HUES48 (cell line): ENCODE measurements around the gene NCL.

ENCODE experiments used
- H3K27ac ChIP-seq: one replicate; pipeline ENCODE4 v1.7.0; 2013; ENCODE audit warnings: low read depth, low read length, inconsistent platforms
- H3K27me3 ChIP-seq: 2 replicates; pipeline ENCODE4 v1.6.1; 2013; ENCODE audit warnings: mild to moderate bottlenecking, low read length; ENCODE audit not compliant: control insufficient read depth, insufficient read depth
- H3K36me3 ChIP-seq: 2 replicates; pipeline ENCODE4 v1.6.1; 2013; ENCODE audit warnings: low read length; ENCODE audit not compliant: control insufficient read depth, insufficient read depth
- H3K4me1 ChIP-seq: 2 replicates; pipeline ENCODE4 v1.6.1; 2013; ENCODE audit warnings: mild to moderate bottlenecking, low read length; ENCODE audit not compliant: control insufficient read depth, insufficient read depth
- H3K4me3 ChIP-seq: 2 replicates; pipeline ENCODE4 v1.5.1; 2013; ENCODE audit warnings: mild to moderate bottlenecking, low read depth, low read length
- H3K9ac ChIP-seq: 2 replicates; pipeline ENCODE4 v1.6.1; 2013; ENCODE audit warnings: mild to moderate bottlenecking, low read depth, low read length, moderate library complexity
- H3K9me3 ChIP-seq: 2 replicates; pipeline ENCODE4 v1.6.1; 2013; ENCODE audit warnings: low read length; ENCODE audit not compliant: control insufficient read depth, insufficient read depth

NCL gene

GRCh38 chr2:231486851-231487596, 22.7 kb upstream of the NCL start:
- no peaks in the 10 kb centered on the region for H3K27me3 ChIP-seq
- no peak overlapping the region for H3K4me3 ChIP-seq
- no peak overlapping the region for H3K27ac ChIP-seq
- H3K9ac ChIP-seq, result no peak overlapping the region
- no peaks in the 10 kb centered on the region for H3K36me3 ChIP-seq
- H3K4me1 ChIP-seq, result no peaks in the 10 kb centered on the region
- 0 out of 2 replicates have a peak, but pooled peaks cover 6% of the 10 kb centered on the region for H3K9me3 ChIP-seq

DNA sequence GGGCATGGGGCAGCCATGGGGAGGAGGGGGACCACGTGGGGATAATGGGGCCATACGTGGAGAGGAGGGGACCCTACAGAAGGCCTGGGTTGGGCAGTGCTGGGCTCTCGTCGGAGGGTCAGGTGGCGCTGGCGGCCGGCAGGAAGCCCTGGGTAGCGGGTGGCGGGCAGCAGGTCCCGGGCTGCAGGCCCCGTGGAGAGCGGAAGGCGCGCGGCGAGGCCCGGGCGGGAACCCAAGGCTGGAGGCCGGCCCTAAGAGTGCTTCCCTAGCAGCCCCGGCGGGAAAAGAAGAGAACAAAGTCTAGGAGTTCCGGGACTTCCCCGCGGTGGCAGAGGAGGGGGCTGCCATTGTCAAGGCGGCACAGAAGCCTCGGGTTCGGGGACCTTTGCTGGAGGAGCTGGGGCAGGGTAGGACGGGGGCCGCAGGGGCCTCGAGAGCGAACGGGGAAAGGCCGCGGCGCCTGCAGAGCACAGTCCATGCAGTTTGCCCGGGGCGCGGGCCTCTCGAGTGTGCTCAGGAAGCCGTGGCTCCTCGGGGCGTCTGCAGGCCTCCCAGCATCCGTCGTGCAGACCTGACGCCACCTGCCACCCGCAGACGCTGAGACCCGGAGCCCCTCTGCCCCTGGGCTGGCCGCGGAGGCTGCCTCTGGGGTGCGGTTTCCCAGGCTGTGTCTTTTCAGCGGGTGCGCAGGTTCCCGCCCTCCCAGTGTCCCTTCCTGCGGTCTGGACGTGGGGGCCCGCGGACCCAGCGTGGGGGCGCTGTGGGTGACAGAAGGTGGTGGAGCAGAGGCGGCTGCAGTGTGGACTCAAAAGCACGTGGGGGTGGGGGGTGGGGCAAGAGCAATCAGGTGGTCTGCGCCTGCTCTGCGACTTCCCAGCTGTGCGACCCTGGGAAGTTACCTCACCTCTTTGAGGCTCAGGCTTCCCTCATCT, 19.4 kb upstream of the NCL start:
- H3K9me3 ChIP-seq, result no peaks in the 10 kb centered on the region
- no peaks in the 10 kb centered on the region for H3K4me1 ChIP-seq
- H3K27me3 ChIP-seq, result no peaks in the 10 kb centered on the region
- H3K4me3 ChIP-seq, result no peak overlapping the region
- no peak overlapping the region for H3K27ac ChIP-seq
- no peaks in the 10 kb centered on the region for H3K36me3 ChIP-seq
- no peak overlapping the region for H3K9ac ChIP-seq

DNA sequence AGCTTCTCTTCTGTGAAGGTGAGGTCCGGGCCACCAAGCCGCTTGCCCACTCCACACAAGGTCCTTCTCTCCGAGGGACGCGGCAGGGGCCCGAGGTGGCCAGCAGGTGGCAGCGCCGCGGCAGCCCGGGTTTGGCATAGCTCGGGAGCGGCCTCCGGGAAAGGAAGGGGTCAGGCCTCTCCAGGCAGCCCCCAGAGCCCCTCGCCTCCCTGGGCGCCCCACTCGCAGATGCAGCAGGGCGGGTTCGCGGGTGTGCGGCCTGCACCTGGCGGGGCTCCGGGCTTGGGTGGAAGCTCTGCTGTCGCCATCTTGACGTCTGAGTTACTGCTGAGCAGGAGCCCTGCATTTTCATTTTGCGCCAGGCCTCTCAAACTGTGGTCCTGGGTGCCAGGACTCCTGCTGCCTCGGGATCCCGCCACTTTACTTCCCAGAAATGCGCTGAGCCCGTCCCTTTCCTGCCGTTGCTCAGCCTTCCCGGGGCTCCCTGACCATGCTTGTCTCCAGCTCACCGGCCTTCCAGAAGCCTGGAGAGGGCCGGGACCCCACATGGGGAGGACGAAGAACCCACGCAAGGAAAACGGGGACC, 18.6 kb upstream of the NCL start:
- no peaks in the 10 kb centered on the region for H3K9me3 ChIP-seq
- no peak overlapping the region for H3K27ac ChIP-seq
- H3K27me3 ChIP-seq, result no peaks in the 10 kb centered on the region
- H3K9ac ChIP-seq, result no peak overlapping the region
- no peaks in the 10 kb centered on the region for H3K36me3 ChIP-seq
- no peaks in the 10 kb centered on the region for H3K4me1 ChIP-seq
- no peak overlapping the region for H3K4me3 ChIP-seq

DNA sequence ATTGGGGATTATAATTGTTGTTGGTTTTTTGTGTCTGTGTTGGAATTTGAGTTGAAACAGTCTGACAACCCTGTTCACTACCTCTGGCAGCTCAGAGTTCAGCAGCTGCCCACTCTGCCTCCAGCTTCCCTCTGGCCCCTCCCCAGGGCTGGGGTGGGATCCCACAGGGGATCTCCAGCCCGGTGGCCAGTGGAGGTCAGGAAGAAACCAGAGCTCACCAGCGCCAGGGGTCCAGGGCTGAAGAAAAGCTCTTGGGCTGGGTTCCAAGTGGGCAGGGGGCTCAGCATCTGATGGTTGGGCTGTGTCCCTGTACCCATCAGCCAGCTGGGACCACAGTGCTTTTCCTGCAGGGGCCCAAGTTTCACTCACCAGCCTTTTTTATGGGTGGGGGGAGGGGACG, 16.5 kb upstream of the NCL start:
- Histone ChIP-seq H3K9me3 (no peaks in the 10 kb centered on the region), H3K36me3 (no peaks in the 10 kb centered on the region), H3K4me1 (no peaks in the 10 kb centered on the region), H3K4me3 (no peak overlapping the region), H3K27me3 (no peaks in the 10 kb centered on the region), H3K27ac (no peak overlapping the region), H3K9ac (no peak overlapping the region)

DNA sequence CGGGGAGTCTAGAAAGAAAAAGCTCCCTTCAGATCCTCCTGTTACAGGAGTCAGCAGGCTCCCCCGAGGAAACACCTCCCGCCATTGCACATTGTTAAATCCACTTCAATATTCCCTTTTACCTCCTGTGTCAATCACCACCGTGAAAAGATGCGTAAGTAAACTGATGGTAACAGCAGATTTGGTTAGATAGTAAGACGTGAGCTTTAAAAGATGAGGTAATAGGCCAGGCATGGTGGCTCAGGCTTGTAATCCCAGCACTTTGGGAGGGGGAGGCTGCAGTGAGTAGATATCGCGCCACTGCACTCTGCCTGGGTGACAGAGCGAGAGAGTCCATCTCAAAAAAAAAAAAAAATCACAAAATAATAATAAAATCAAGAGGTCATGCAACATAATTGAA, 15.2 kb upstream of the NCL start:
- H3K27ac ChIP-seq, result no peak overlapping the region
- no peaks in the 10 kb centered on the region for H3K4me1 ChIP-seq
- H3K9ac ChIP-seq, result no peak overlapping the region
- no peaks in the 10 kb centered on the region for H3K36me3 ChIP-seq
- H3K27me3 ChIP-seq, result no peaks in the 10 kb centered on the region
- H3K9me3 ChIP-seq, result no peaks in the 10 kb centered on the region
- H3K4me3 ChIP-seq, result no peak overlapping the region

GRCh38 chr2:231476920-231477319, 12.6 kb upstream of the NCL start:
- no peaks in the 10 kb centered on the region for H3K9me3 ChIP-seq
- no peaks in the 10 kb centered on the region for H3K36me3 ChIP-seq
- H3K4me3 ChIP-seq, result no peak overlapping the region
- no peaks in the 10 kb centered on the region for H3K4me1 ChIP-seq
- H3K9ac ChIP-seq, result no peak overlapping the region
- no peak overlapping the region for H3K27ac ChIP-seq
- no peaks in the 10 kb centered on the region for H3K27me3 ChIP-seq

- H3K4me1 ChIP-seq, result no peaks in the 10 kb centered on the region
- H3K4me3 ChIP-seq, result no peak overlapping the region
- H3K9ac ChIP-seq, result no peak overlapping the region
- no peaks in the 10 kb centered on the region for H3K9me3 ChIP-seq
- no peak overlapping the region for H3K27ac ChIP-seq
- no peaks in the 10 kb centered on the region for H3K36me3 ChIP-seq
- no peaks in the 10 kb centered on the region for H3K27me3 ChIP-seq
Measured at GRCh38 chr2:231475965-231476364, 11.7 kb upstream of the NCL start.

GRCh38 chr2:231472816-231473215, 8.5 kb upstream of the NCL start:
- no peak overlapping the region for H3K4me3 ChIP-seq
- no peaks in the 10 kb centered on the region for H3K4me1 ChIP-seq
- H3K27ac ChIP-seq, result no peak overlapping the region
- no peaks in the 10 kb centered on the region for H3K9me3 ChIP-seq
- H3K9ac ChIP-seq, result no peak overlapping the region
- no peaks in the 10 kb centered on the region for H3K27me3 ChIP-seq
- H3K36me3 ChIP-seq, result no peaks in the 10 kb centered on the region

- H3K36me3 ChIP-seq, result no peaks in the 10 kb centered on the region
- no peak overlapping the region for H3K4me3 ChIP-seq
- no peaks in the 10 kb centered on the region for H3K27me3 ChIP-seq
- no peaks in the 10 kb centered on the region for H3K9me3 ChIP-seq
- no peak overlapping the region for H3K27ac ChIP-seq
- H3K4me1 ChIP-seq, result no peaks in the 10 kb centered on the region
- H3K9ac ChIP-seq, result no peak overlapping the region
Measured at GRCh38 chr2:231470246-231470900, 6.1 kb upstream of the NCL start.

DNA sequence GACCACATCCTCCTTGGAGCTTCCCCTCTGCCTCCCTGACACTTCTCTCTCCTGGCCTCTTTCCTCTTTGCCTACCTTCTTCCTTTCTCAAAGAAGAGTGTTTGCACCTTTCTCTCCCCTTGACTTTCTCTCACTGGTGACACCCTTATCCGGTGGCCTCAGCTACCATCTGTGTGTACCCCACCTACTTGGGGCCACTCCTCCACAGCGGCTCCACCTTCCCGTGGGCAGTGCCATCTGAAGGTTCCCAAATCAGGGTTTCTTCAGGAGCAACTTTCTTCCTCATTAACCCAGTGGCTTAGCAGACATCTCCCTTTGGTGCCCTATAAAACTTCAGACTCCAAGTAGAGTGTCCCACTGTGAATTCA, 5.3 kb upstream of the NCL start:
- H3K36me3 ChIP-seq, result no peaks in the 10 kb centered on the region
- H3K27ac ChIP-seq, result no peak overlapping the region

More for the DNA sequence above, 5.3 kb upstream of the NCL start:
- Histone ChIP-seq H3K9me3 (no peaks in the 10 kb centered on the region), H3K4me3 (no peak overlapping the region), H3K27me3 (no peaks in the 10 kb centered on the region), H3K9ac (no peak overlapping the region), H3K4me1 (no peaks in the 10 kb centered on the region)
